WTC11 (cell line): ENCODE data around the gene TRAF7. TPM values are rescaled to one million over a fixed set of nuclear protein-coding genes. Genes with fewer than 3 reads are reported as not detected.

ENCODE experiments used
- ATAC-seq: fragments of 200-7000 bp; cut with Tn5 transposase; 2 replicates; pipeline ENCODE4 v1.10.0; 2021; ENCODE audit warnings: mild to moderate bottlenecking, moderate library complexity
- CTCF ChIA-PET: fragments of 300-600 bp; sonication (Branson Sonifier 250); formaldehyde crosslinking; loops from one replicate; lab custom pipeline; 2021; ENCODE audit warnings: antibody characterized with exemption; lab: Charles Lee
- POLR2A ChIA-PET: fragments of 350-600 bp; sonication (Branson Sonifier 250); formaldehyde crosslinking; loops from one replicate; lab custom pipeline; 2021; ENCODE audit warnings: antibody characterized with exemption; lab: Charles Lee
- DNase-seq: peaks from one replicate; pipeline ENCODE4 v3.0.0; 2021; ENCODE audit warnings: low spot score
- H3K27ac Mint-ChIP-seq: 2 replicates; pipeline ENCODE4 v1.8.0; 2021; ENCODE audit warnings: mixed read lengths
- H3K27me3 Mint-ChIP-seq: 2 replicates; pipeline ENCODE4 v1.8.0; 2021; ENCODE audit warnings: low read depth, mild to moderate bottlenecking, moderate library complexity, mixed read lengths
- H3K36me3 Mint-ChIP-seq: 2 replicates; pipeline ENCODE4 v1.8.0; 2021; ENCODE audit warnings: mixed read lengths
- H3K4me1 Mint-ChIP-seq: 2 replicates; pipeline ENCODE4 v1.8.0; 2022; ENCODE audit warnings: mixed read lengths
- H3K4me3 Mint-ChIP-seq: 2 replicates; pipeline ENCODE4 v1.8.0; 2021; ENCODE audit warnings: mild to moderate bottlenecking, moderate library complexity, mixed read lengths
- H3K9me3 Mint-ChIP-seq: 2 replicates; pipeline ENCODE4 v1.8.0; 2021; ENCODE audit warnings: mixed read lengths
- ATF1 ChIP-seq: sonication (generic); formaldehyde crosslinking; IDR thresholded peaks from 2 replicates; pipeline ENCODE4 v1.8.1; 2023; ENCODE audit warnings: mild to moderate bottlenecking, moderate library complexity, missing genetic modification reagents
- GRHL2 ChIP-seq: fragments of 250-450 bp; sonication (Bioruptor Pico); IDR thresholded peaks from 2 replicates; pipeline ENCODE4 v1.8.0; 2022; ENCODE audit warnings: mild to moderate bottlenecking, moderate library complexity; ENCODE audit not compliant: insufficient replicate concordance, severe bottlenecking
- JAZF1 ChIP-seq: fragments of 250-450 bp; sonication (Bioruptor Pico); IDR thresholded peaks from 2 replicates; pipeline ENCODE4 v1.9.0; 2021; ENCODE audit warnings: moderate library complexity, mild to moderate bottlenecking, inconsistent platforms
- KAT7 ChIP-seq: sonication (generic); formaldehyde crosslinking; IDR thresholded peaks from 2 replicates; pipeline ENCODE4 v1.8.1; 2023; ENCODE audit warnings: missing genetic modification reagents, mild to moderate bottlenecking, borderline replicate concordance
- NFATC4 ChIP-seq: fragments of 250-450 bp; sonication (Bioruptor Pico); IDR thresholded peaks from 2 replicates; pipeline ENCODE4 v1.9.0; 2021; ENCODE audit warnings: mild to moderate bottlenecking
- NFE2L1 ChIP-seq: sonication (generic); formaldehyde crosslinking; IDR thresholded peaks from 2 replicates; pipeline ENCODE4 v1.8.1; 2023; ENCODE audit warnings: missing genetic modification reagents
- NR2C2 ChIP-seq: sonication (generic); formaldehyde crosslinking; IDR thresholded peaks from 2 replicates; pipeline ENCODE4 v1.8.0; 2022; ENCODE audit warnings: mild to moderate bottlenecking, missing genetic modification reagents
- PRRX2 ChIP-seq: fragments of 250-450 bp; sonication (Bioruptor Pico); IDR thresholded peaks from 2 replicates; pipeline ENCODE4 v1.8.0; 2021; ENCODE audit warnings: mild to moderate bottlenecking
- ZBTB21 ChIP-seq: sonication (generic); formaldehyde crosslinking; IDR thresholded peaks from 2 replicates; pipeline ENCODE4 v1.8.1; 2023; ENCODE audit warnings: mild to moderate bottlenecking, missing genetic modification reagents, borderline replicate concordance
- ZNF219 ChIP-seq: sonication (generic); formaldehyde crosslinking; IDR thresholded peaks from 2 replicates; pipeline ENCODE4 v1.8.0; 2023; ENCODE audit warnings: missing genetic modification reagents, mild to moderate bottlenecking, borderline replicate concordance
- ZNF671 ChIP-seq: fragments of 250-450 bp; sonication (Bioruptor Pico); IDR thresholded peaks from 2 replicates; pipeline ENCODE4 v1.8.0; 2021; ENCODE audit warnings: mild to moderate bottlenecking
- total RNA-seq: library from RNA; stranded (reverse); gene quantifications from 3 replicates; pipeline ENCODE4 v1.2.3, GENCODE V29; 2021
- TF ChIP-seq, protein P1 (sequence below): fragments of 250-450 bp; sonication (Bioruptor Pico); IDR thresholded peaks from 2 replicates; pipeline ENCODE4 v1.8.0; 2021; ENCODE audit warnings: mild to moderate bottlenecking
- TF ChIP-seq, protein P2 (sequence below): sonication (generic); formaldehyde crosslinking; IDR thresholded peaks from 2 replicates; pipeline ENCODE4 v1.8.0; 2022; ENCODE audit warnings: mild to moderate bottlenecking, missing genetic modification reagents
- TF ChIP-seq, protein P3 (sequence below): fragments of 250-450 bp; sonication (Bioruptor Pico); conservative IDR thresholded peaks from 2 replicates; pipeline ENCODE4 v1.9.0; 2021; ENCODE audit warnings: mild to moderate bottlenecking
- TF ChIP-seq, protein P4 (sequence below): sonication (generic); formaldehyde crosslinking; IDR thresholded peaks from 2 replicates; pipeline ENCODE4 v1.8.1; 2022; ENCODE audit warnings: mild to moderate bottlenecking, missing genetic modification reagents, moderate library complexity, borderline replicate concordance
- TF ChIP-seq, protein P5 (sequence below): sonication (generic); formaldehyde crosslinking; IDR thresholded peaks from 2 replicates; pipeline ENCODE4 v1.8.0; 2023; ENCODE audit warnings: missing genetic modification reagents
- TF ChIP-seq, protein P6 (sequence below): sonication (generic); formaldehyde crosslinking; IDR thresholded peaks from 2 replicates; pipeline ENCODE4 v1.8.1; 2023; ENCODE audit warnings: mild to moderate bottlenecking, missing genetic modification reagents, moderate library complexity
- TF ChIP-seq, protein P7 (sequence below): fragments of 200-600 bp; IDR thresholded peaks from 2 replicates; pipeline ENCODE4 v1.8.0; 2022; ENCODE audit warnings: antibody characterized with exemption

Gene TRAF7
- total RNA-seq, 1 experiment from 2014 or later: 148 TPM

DNA sequence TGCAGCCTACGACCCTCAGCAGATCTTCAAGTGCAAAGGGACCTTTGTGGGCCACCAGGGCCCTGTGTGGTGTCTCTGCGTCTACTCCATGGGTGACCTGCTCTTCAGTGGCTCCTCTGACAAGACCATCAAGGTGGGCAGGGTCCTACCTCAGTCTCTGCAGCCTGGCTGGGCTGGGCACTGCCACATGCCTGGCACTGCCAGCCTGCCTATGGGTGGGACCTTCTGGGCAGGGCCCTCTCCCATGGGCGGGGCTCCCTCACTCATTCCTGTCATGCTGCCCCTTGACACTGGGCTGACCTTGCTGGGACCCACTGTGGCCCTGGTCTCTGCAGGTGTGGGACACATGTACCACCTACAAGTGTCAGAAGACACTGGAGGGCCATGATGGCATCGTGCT lies 18.3 kb downstream of the TRAF7 start:
- CTCF ChIA-PET: no interaction called here
- no peaks in the 10 kb centered on the region for H3K4me1 Mint-ChIP-seq
- H3K27ac Mint-ChIP-seq: no peak overlapping the region

More for the DNA sequence above, 18.3 kb downstream of the TRAF7 start:
- Mint-ChIP-seq H3K27me3 (no peaks in the 10 kb centered on the region), H3K4me3 (no peak overlapping the region), H3K9me3 (no peaks in the 10 kb centered on the region), H3K36me3 (peaks cover 19% of the 10 kb centered on the region)
- POLR2A ChIA-PET: no interaction called here
- DNase-seq (no peak), ATAC-seq (no peak)
- TF ChIP-seq, protein P1, sequence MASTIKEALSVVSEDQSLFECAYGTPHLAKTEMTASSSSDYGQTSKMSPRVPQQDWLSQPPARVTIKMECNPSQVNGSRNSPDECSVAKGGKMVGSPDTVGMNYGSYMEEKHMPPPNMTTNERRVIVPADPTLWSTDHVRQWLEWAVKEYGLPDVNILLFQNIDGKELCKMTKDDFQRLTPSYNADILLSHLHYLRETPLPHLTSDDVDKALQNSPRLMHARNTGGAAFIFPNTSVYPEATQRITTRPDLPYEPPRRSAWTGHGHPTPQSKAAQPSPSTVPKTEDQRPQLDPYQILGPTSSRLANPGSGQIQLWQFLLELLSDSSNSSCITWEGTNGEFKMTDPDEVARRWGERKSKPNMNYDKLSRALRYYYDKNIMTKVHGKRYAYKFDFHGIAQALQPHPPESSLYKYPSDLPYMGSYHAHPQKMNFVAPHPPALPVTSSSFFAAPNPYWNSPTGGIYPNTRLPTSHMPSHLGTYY (CRISPR knock-in tag): no peak
- TF ChIP-seq, protein P2, sequence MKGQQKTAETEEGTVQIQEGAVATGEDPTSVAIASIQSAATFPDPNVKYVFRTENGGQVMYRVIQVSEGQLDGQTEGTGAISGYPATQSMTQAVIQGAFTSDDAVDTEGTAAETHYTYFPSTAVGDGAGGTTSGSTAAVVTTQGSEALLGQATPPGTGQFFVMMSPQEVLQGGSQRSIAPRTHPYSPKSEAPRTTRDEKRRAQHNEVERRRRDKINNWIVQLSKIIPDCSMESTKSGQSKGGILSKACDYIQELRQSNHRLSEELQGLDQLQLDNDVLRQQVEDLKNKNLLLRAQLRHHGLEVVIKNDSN (CRISPR knock-in tag): no peak
- no peak for TF ChIP-seq NFATC4 (CRISPR knock-in tag)
- no peak for TF ChIP-seq ZNF219 (CRISPR knock-in tag)
- no peak for TF ChIP-seq NFE2L1 (CRISPR knock-in tag)
- TF ChIP-seq, protein P3, sequence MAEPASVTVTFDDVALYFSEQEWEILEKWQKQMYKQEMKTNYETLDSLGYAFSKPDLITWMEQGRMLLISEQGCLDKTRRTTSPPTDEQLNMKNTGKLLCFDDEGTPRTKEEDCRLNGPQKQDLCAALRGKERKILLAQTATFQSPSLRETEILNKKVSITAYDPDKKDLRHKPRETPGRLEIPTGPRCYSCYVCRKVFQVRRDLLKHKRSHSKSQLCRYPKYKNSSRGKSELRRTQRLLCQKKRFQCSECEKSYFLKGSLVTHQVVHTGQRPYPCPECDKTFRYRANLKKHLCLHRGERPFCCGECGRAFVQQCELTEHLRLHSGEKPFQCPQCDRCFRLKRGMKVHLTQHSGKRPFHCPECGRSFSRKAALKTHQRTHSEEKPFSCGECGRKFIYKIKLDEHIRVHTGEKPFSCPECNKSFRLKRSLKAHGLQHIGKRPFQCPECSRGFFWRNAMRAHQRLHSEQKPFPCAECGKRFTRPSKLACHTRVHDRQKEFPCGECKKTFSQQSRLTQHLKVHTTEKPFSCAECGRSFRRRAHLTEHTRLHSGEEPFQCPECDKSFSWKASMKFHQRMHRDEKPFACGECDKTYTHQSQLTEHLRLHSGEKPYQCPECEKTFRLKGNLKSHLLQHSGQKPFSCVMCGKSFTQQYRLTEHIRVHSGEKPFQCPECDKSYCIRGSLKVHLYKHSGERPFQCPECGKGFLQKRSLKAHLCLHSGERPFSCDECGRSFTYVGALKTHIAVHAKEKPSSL (CRISPR knock-in tag): no peak
- TF ChIP-seq, protein P4, sequence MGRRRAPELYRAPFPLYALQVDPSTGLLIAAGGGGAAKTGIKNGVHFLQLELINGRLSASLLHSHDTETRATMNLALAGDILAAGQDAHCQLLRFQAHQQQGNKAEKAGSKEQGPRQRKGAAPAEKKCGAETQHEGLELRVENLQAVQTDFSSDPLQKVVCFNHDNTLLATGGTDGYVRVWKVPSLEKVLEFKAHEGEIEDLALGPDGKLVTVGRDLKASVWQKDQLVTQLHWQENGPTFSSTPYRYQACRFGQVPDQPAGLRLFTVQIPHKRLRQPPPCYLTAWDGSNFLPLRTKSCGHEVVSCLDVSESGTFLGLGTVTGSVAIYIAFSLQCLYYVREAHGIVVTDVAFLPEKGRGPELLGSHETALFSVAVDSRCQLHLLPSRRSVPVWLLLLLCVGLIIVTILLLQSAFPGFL: no peak
- TF ChIP-seq, protein P5, sequence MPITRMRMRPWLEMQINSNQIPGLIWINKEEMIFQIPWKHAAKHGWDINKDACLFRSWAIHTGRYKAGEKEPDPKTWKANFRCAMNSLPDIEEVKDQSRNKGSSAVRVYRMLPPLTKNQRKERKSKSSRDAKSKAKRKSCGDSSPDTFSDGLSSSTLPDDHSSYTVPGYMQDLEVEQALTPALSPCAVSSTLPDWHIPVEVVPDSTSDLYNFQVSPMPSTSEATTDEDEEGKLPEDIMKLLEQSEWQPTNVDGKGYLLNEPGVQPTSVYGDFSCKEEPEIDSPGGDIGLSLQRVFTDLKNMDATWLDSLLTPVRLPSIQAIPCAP (CRISPR knock-in tag): no peak
- no peak for TF ChIP-seq GRHL2
- TF ChIP-seq NR2C2 (CRISPR knock-in tag): no peak
- no peak for TF ChIP-seq ZBTB21 (CRISPR knock-in tag)
- TF ChIP-seq JAZF1 (CRISPR knock-in tag): no peak
- TF ChIP-seq ZNF671: no peak
- no peak for TF ChIP-seq ATF1
- TF ChIP-seq KAT7 (CRISPR knock-in tag): no peak
- no peak for TF ChIP-seq PRRX2 (CRISPR knock-in tag)
- TF ChIP-seq, protein P6, sequence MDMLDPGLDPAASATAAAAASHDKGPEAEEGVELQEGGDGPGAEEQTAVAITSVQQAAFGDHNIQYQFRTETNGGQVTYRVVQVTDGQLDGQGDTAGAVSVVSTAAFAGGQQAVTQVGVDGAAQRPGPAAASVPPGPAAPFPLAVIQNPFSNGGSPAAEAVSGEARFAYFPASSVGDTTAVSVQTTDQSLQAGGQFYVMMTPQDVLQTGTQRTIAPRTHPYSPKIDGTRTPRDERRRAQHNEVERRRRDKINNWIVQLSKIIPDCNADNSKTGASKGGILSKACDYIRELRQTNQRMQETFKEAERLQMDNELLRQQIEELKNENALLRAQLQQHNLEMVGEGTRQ (CRISPR knock-in tag): no peak
- TF ChIP-seq, protein P7, sequence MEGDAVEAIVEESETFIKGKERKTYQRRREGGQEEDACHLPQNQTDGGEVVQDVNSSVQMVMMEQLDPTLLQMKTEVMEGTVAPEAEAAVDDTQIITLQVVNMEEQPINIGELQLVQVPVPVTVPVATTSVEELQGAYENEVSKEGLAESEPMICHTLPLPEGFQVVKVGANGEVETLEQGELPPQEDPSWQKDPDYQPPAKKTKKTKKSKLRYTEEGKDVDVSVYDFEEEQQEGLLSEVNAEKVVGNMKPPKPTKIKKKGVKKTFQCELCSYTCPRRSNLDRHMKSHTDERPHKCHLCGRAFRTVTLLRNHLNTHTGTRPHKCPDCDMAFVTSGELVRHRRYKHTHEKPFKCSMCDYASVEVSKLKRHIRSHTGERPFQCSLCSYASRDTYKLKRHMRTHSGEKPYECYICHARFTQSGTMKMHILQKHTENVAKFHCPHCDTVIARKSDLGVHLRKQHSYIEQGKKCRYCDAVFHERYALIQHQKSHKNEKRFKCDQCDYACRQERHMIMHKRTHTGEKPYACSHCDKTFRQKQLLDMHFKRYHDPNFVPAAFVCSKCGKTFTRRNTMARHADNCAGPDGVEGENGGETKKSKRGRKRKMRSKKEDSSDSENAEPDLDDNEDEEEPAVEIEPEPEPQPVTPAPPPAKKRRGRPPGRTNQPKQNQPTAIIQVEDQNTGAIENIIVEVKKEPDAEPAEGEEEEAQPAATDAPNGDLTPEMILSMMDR: no peak
